Measurements from ENCODE around the gene ALG12. TPM values are rescaled to one million over a fixed set of nuclear protein-coding genes. Genes with fewer than 3 reads are reported as not detected.
A peak's percentile ranks its signal among the peaks of the same experiment; 100 is the strongest.

The ALG12 gene
- total RNA-seq, 4 donors from 2014 or later: 10.1 to 24.4 (median 18.3) TPM

GRCh38 chr22:49956914-49957825 lies 38.9 kb upstream of the ALG12 start:
- Histone ChIP-seq H3K4me1 (peaks cover 16 to 38% (median 25%) of the 10 kb centered on the region in 4 donors), H3K36me3 (no peaks in the 10 kb centered on the region), H3K9me3 (no peaks in the 10 kb centered on the region), H3K4me3 (no peak overlapping the region), H3K27me3 (no peaks in the 10 kb centered on the region), H3K27ac (no peak overlapping the region)
- intact Hi-C loops (cut with DNase I; ENCODE audit: low total_unique reads) (no loop called here), in situ Hi-C loops (cut with MboI; ENCODE audit: low pct_ligation_motif_present in 1 of 4, low pct_unique_long_range_greater_than_20kb in 1 of 4, low sequenced_read_pairs in 3 of 4) (loop anchor here in 1 of 4 donors (25.0 kb wide), 1 partner anchor 95 kb away; the partner anchor contains the start of gene ZBED4)
- no peak for DNase-seq
- WGBS, 2 donors (ENCODE audit: low coverage in 1 of 2): 94 to 96% methylated on average over 10 to 19 of the region's 20 CpGs
- TF ChIP-seq CTCF (IDR thresholded peaks at IDR 0.05): no peak
- TF ChIP-seq EP300 (IDR thresholded peaks at IDR 0.05; ENCODE audit: low read depth): no peak
- no peak for TF ChIP-seq POLR2AphosphoS5 (IDR thresholded peaks at IDR 0.05)
- TF ChIP-seq POLR2A (IDR thresholded peaks at IDR 0.05): no peak

- TF ChIP-seq POLR2A (IDR thresholded peaks at IDR 0.05): no peak
- no peak for TF ChIP-seq POLR2AphosphoS5 (IDR thresholded peaks at IDR 0.05)
- no peak for TF ChIP-seq EP300 (IDR thresholded peaks at IDR 0.05; ENCODE audit: low read depth)
- TF ChIP-seq CTCF (IDR thresholded peaks at IDR 0.05): no peak
- no peaks in the 10 kb centered on the region for H3K9me3 ChIP-seq
- no peaks in the 10 kb centered on the region for H3K36me3 ChIP-seq
- DNase-seq: no peak
- H3K4me3 ChIP-seq: no peak overlapping the region
- 90% methylated on average over 15 of the region's 15 CpGs; no CpG with 5 or more reads in 1 of the 2 donors for WGBS, 2 donors (ENCODE audit: low coverage in 1 of 2)
- H3K27me3 ChIP-seq: no peaks in the 10 kb centered on the region
- intact Hi-C loops (cut with DNase I; ENCODE audit: low total_unique reads) (no loop called here), in situ Hi-C loops (cut with MboI; ENCODE audit: low pct_ligation_motif_present in 1 of 4, low pct_unique_long_range_greater_than_20kb in 1 of 4, low sequenced_read_pairs in 3 of 4) (loop anchor here in 1 of 4 donors (25.0 kb wide), 1 partner anchor 94 kb away; the partner anchor contains the start of gene ZBED4)
- H3K4me1 ChIP-seq: peaks cover 20 to 45% (median 33%) of the 10 kb centered on the region in 4 donors
- H3K27ac ChIP-seq: no peak overlapping the region
Measured at GRCh38 chr22:49956418-49956770, 38.2 kb upstream of the ALG12 start.

GRCh38 chr22:49955581-49956417 lies 37.6 kb upstream of the ALG12 start:
- H3K9me3 ChIP-seq: no peaks in the 10 kb centered on the region
- no peaks in the 10 kb centered on the region for H3K27me3 ChIP-seq
- TF ChIP-seq CTCF (IDR thresholded peaks at IDR 0.05) (no peak), POLR2A (IDR thresholded peaks at IDR 0.05) (no peak), POLR2AphosphoS5 (IDR thresholded peaks at IDR 0.05) (no peak), EP300 (IDR thresholded peaks at IDR 0.05; ENCODE audit: low read depth) (no peak)
- no peak overlapping the region for H3K27ac ChIP-seq
- H3K4me3 ChIP-seq: no peak overlapping the region
- intact Hi-C loops (cut with DNase I; ENCODE audit: low total_unique reads): no loop called here
- in situ Hi-C loops (cut with MboI; ENCODE audit: low pct_ligation_motif_present in 1 of 4, low pct_unique_long_range_greater_than_20kb in 1 of 4, low sequenced_read_pairs in 3 of 4): loop anchor here in 1 of 4 donors (25.0 kb wide), 1 partner anchor 93 kb away; the partner anchor contains the start of gene ZBED4
- peaks cover 20 to 49% (median 35%) of the 10 kb centered on the region in 4 donors for H3K4me1 ChIP-seq
- H3K36me3 ChIP-seq: no peaks in the 10 kb centered on the region
- DNase-seq: peak; percentile 6
- WGBS, 2 donors (ENCODE audit: low coverage in 1 of 2): 95% methylated on average over 21 of the region's 22 CpGs; no CpG with 5 or more reads in 1 of the 2 donors
